SH-SY5Y (cell line): Measurements from ENCODE around the gene IGF2BP2.

Experiments
- GATA2 ChIP-seq: IDR thresholded peaks from 2 replicates; pipeline ENCODE4 v1.6.1; 2011; ENCODE audit warnings: mild to moderate bottlenecking, low read depth, low read length
- GATA3 ChIP-seq: IDR thresholded peaks from 2 replicates; pipeline ENCODE4 v1.6.1; 2011; ENCODE audit warnings: low read depth, mild to moderate bottlenecking, low read length, moderate library complexity

GRCh38 chr3:185699927-185700326 lies 124.9 kb downstream of the IGF2BP2 start:
- TF ChIP-seq GATA3 (no peak), GATA2 (no peak)
